ENCODE results near the gene SFXN5. TPM values are rescaled to one million over a fixed set of nuclear protein-coding genes. Genes with fewer than 3 reads are reported as not detected.

The SFXN5 gene
- total RNA-seq, 1 experiment from 2014 or later = 6.0 TPM

GRCh38 chr2:72893594-72894319, 177.8 kb downstream of the SFXN5 start:
- TF ChIP-seq CTCF (IDR thresholded peaks at IDR 0.05; ENCODE audit: unreplicated experiment) = peak; percentile 41
- Mint-ChIP-seq H3K27ac (ENCODE audit: low read depth, unreplicated experiment) (no peak overlapping the region), H3K4me3 (ENCODE audit: unreplicated experiment) (no peak overlapping the region), H3K9me3 (ENCODE audit: unreplicated experiment) (no peaks in the 10 kb centered on the region), H3K27me3 (ENCODE audit: insufficient read depth, unreplicated experiment) (no peaks in the 10 kb centered on the region), H3K4me1 (ENCODE audit: insufficient read depth, unreplicated experiment) (peaks cover 19% of the 10 kb centered on the region), H3K36me3 (ENCODE audit: insufficient read depth, unreplicated experiment) (peaks cover 9% of the 10 kb centered on the region)
- peak; percentile 40 for DNase-seq (ENCODE audit: unreplicated experiment)
- intact Hi-C loops (cut with micrococcal nuclease) = loop anchor here (1.0 to 5.0 kb wide), 2 partner anchors 179 to 284 kb away; partner anchors contain the start of gene SFXN5
- POLR2A ChIA-PET = no interaction called here
- CTCF ChIA-PET = interaction anchor here (0.6 to 6.4 kb wide), 28 partner anchors 8 to 1749 kb away, joined by 3 to 90 read pairs (median 4); no protein-coding TSS in a partner anchor
- no TSS peak for BruUV-seq (replicated peaks)

GRCh38 chr2:72892506-72893173, 178.9 kb downstream of the SFXN5 start:
- H3K27ac Mint-ChIP-seq (ENCODE audit: low read depth, unreplicated experiment) = no peak overlapping the region
- intact Hi-C loops (cut with micrococcal nuclease) = loop anchor here (1.0 to 5.0 kb wide), 5 partner anchors 43 to 285 kb away; partner anchors contain the start of gene SFXN5
- H3K4me3 Mint-ChIP-seq (ENCODE audit: unreplicated experiment) = no peak overlapping the region
- H3K4me1 Mint-ChIP-seq (ENCODE audit: insufficient read depth, unreplicated experiment) = peaks cover 28% of the 10 kb centered on the region
- no peaks in the 10 kb centered on the region for H3K27me3 Mint-ChIP-seq (ENCODE audit: insufficient read depth, unreplicated experiment)
- TF ChIP-seq CTCF (IDR thresholded peaks at IDR 0.05; ENCODE audit: unreplicated experiment) = peak; percentile 77
- ChIA-PET CTCF (interaction anchor here (0.5 to 6.4 kb wide), 54 partner anchors 9 to 1696 kb away, joined by 3 to 90 read pairs (median 4); partner anchors contain the start of gene SFXN5), POLR2A (interaction anchor here (0.6 to 1.0 kb wide), 3 partner anchors 33 to 271 kb away, joined by 3 to 5 read pairs (median 4); no protein-coding TSS in a partner anchor)
- BruUV-seq (replicated peaks) = no TSS peak
- H3K36me3 Mint-ChIP-seq (ENCODE audit: insufficient read depth, unreplicated experiment) = peaks cover 9% of the 10 kb centered on the region
- H3K9me3 Mint-ChIP-seq (ENCODE audit: unreplicated experiment) = no peaks in the 10 kb centered on the region
- peak; percentile 71 for DNase-seq (ENCODE audit: unreplicated experiment)

Other genes with a start within 250 kb of the SFXN5 start
- gene EXOC6B, start 245.7 kb downstream of the SFXN5 start, total RNA-seq (2022) = 24.7 and 34.7 TPM in 2 replicates
- gene SPR, start 184.3 kb downstream of the SFXN5 start, total RNA-seq (2022) = 12.9 and 18.1 TPM in 2 replicates
- gene EMX1, start 154.2 kb downstream of the SFXN5 start, total RNA-seq (2022) = not detected in 2 replicates
- gene RAB11FIP5, start 41.2 kb upstream of the SFXN5 start, total RNA-seq (2022) = 35.6 and 36.9 TPM in 2 replicates
- gene NOTO, start 130.9 kb upstream of the SFXN5 start, total RNA-seq (2022) = not detected in 2 replicates
- 26.5 and 34.4 TPM in 2 replicates for gene SMYD5, start 142.5 kb upstream of the SFXN5 start, total RNA-seq (2022)
- 9.5 and 13.5 TPM in 2 replicates for gene PRADC1, start 161.5 kb upstream of the SFXN5 start, total RNA-seq (2022)
- gene CCT7, start 162.6 kb upstream of the SFXN5 start, total RNA-seq (2022) = 468 and 495 TPM in 2 replicates
- gene FBXO41, start 212.8 kb upstream of the SFXN5 start, total RNA-seq (2022) = 3.7 and 4.4 TPM in 2 replicates
- gene EGR4, start 221.8 kb upstream of the SFXN5 start, total RNA-seq (2022) = 0.22 and 0.37 TPM in 2 replicates

Data from MCF 10A (cell line).